Measurements from ENCODE around the gene FAM168B.

GRCh38 chr2:131026919-131027318 is 66.3 kb downstream of the FAM168B start:
- TF ChIP-seq CTCF (IDR thresholded peaks at IDR 0.05 in 4 of 5, conservative IDR thresholded peaks at IDR 0.05 in 1 of 5) (no peak), POLR2A (IDR thresholded peaks at IDR 0.05) (no peak)

All from gastrocnemius medialis (tissue), 4 donors.